Mucosa of descending colon (tissue), 3 donors: ENCODE data around the gene TMEM253. TPM values are rescaled to one million over a fixed set of nuclear protein-coding genes. Genes with fewer than 3 reads are reported as not detected.

ENCODE experiments used
- ATAC-seq: fragments of 200-7000 bp; cut with Tn5 transposase; one replicate; pipeline ENCODE4 v1.9.1; 2020; ENCODE audit warnings: mild to moderate bottlenecking, moderate library complexity
- DNase-seq, 3 donors: peaks; one replicate each; pipeline ENCODE4 v3.0.0-alpha.2; 2020
- H3K36me3 ChIP-seq: fragments of 200-600 bp; one replicate; pipeline ENCODE4 v1.8.0; 2021; ENCODE audit warnings: low read depth, mild to moderate bottlenecking
- H3K4me1 ChIP-seq: fragments of 200-600 bp; one replicate; pipeline ENCODE4 v1.8.0; 2021; ENCODE audit warnings: low read depth, mild to moderate bottlenecking
- H3K4me3 ChIP-seq: fragments of 200-600 bp; one replicate; pipeline ENCODE4 v1.8.0; 2021; ENCODE audit warnings: mild to moderate bottlenecking
- H3K9me3 ChIP-seq: fragments of 200-600 bp; one replicate; pipeline ENCODE4 v1.8.0; 2021; ENCODE audit warnings: mild to moderate bottlenecking
- CTCF ChIP-seq: fragments of 200-600 bp; IDR thresholded peaks from one replicate; pipeline ENCODE4 v1.8.0; 2022; ENCODE audit warnings: antibody characterized with exemption, mild to moderate bottlenecking
- intact Hi-C, 2 donors: fragments of 100-400 bp; cut with DNase I in 1 of 2; cut with micrococcal nuclease in 1 of 2; formaldehyde crosslinking; loops; one replicate each; pipeline versions ENCODE4 v1.11.0 to v1.11.1; 2022; cut with DNase I, micrococcal nuclease
- total RNA-seq, 3 donors: library from RNA; stranded (reverse); fragmentation: NEBNext Ultra II Directional in 2 of 3; extraction: Animal tissue kit (Norgen Biotek cat#: 25700) in 2 of 3; gene quantifications; one replicate each; pipeline versions ENCODE4 v1.2.1 to v1.2.4, GENCODE V29; 2021 to 2023
- donor health status: DM: no; HTN: no; CAD: no; lungs with moderate emphysema.
- donor health status: DM: no; HTN: no; CAD: no.
- donor health status: DM: no; HTN: yes; CAD: no.

The TMEM253 gene
- total RNA-seq, 3 donors from 2014 or later: 20.2 to 46.0 (median 43.9) TPM

GRCh38 chr14:21086908-21087293 is 14.0 kb upstream of the TMEM253 start:
- intact Hi-C loops: no loop called here
- H3K9me3 ChIP-seq: no peaks in the 10 kb centered on the region
- ATAC-seq (no peak), DNase-seq (no peak)
- H3K4me1 ChIP-seq: peaks cover 18% of the 10 kb centered on the region
- TF ChIP-seq CTCF: no peak
- H3K4me3 ChIP-seq: no peak overlapping the region
- H3K36me3 ChIP-seq: peaks cover 6% of the 10 kb centered on the region

- DNase-seq (peak in 1 of 3 donors; percentile 59), ATAC-seq (peak; percentile 48)
- Histone ChIP-seq H3K9me3 (no peaks in the 10 kb centered on the region), H3K4me3 (no peak overlapping the region), H3K4me1 (peaks cover 18% of the 10 kb centered on the region), H3K36me3 (peaks cover 2% of the 10 kb centered on the region)
- intact Hi-C loops: no loop called here
- TF ChIP-seq CTCF: no peak
Measured at GRCh38 chr14:21087294-21088091, 13.4 kb upstream of the TMEM253 start.

GRCh38 chr14:21088687-21089086 is 12.2 kb upstream of the TMEM253 start:
- no peak overlapping the region for H3K4me3 ChIP-seq
- intact Hi-C loops: no loop called here
- H3K9me3 ChIP-seq: no peaks in the 10 kb centered on the region
- peaks cover 22% of the 10 kb centered on the region for H3K4me1 ChIP-seq
- no peak for ATAC-seq
- DNase-seq: no peak
- no peaks in the 10 kb centered on the region for H3K36me3 ChIP-seq
- no peak for TF ChIP-seq CTCF

- peak; percentile 32 for ATAC-seq
- H3K36me3 ChIP-seq: no peaks in the 10 kb centered on the region
- no peaks in the 10 kb centered on the region for H3K9me3 ChIP-seq
- no peak for TF ChIP-seq CTCF
- H3K4me3 ChIP-seq: no peak overlapping the region
- intact Hi-C loops: no loop called here
- no peak for DNase-seq
- peaks cover 25% of the 10 kb centered on the region for H3K4me1 ChIP-seq
Measured at GRCh38 chr14:21089271-21089670, 11.6 kb upstream of the TMEM253 start.

GRCh38 chr14:21089877-21090193 is 11.0 kb upstream of the TMEM253 start:
- peaks cover 26% of the 10 kb centered on the region for H3K4me1 ChIP-seq
- DNase-seq (no peak), ATAC-seq (no peak)
- TF ChIP-seq CTCF: no peak
- intact Hi-C loops: loop anchor here in 1 of 2 donors (10.0 kb wide), 1 partner anchor 75 kb away; no protein-coding TSS in a partner anchor
- H3K9me3 ChIP-seq: no peaks in the 10 kb centered on the region
- no peak overlapping the region for H3K4me3 ChIP-seq
- H3K36me3 ChIP-seq: no peaks in the 10 kb centered on the region
